GM12892 (cell line): ENCODE results near the gene GOLGA6L7. TPM values are rescaled to one million over a fixed set of nuclear protein-coding genes. Genes with fewer than 3 reads are reported as not detected.
"Not testable (repeated sequence)": the region's sequence is repeated elsewhere in the genome, so short reads cannot be mapped to it uniquely, and the experiment has no call there.

Experiments
- DNase-seq: peaks from one replicate; pipeline ENCODE4 v3.0.0; 2011; ENCODE audit not compliant: insufficient read length
- FAIRE-seq: peaks from 2 replicates; lab custom pipeline; 2011; peaks lifted over from hg19 to GRCh38; lab: Jason Lieb, UNC
- POLR2A ChIP-seq: IDR thresholded peaks from 2 replicates; pipeline ENCODE4 v1.6.1; 2011; ENCODE audit warnings: low read depth, low read length, control low read depth
- POLR2AphosphoS5 ChIP-seq: IDR thresholded peaks from 2 replicates; pipeline ENCODE4 v1.6.1; 2011; ENCODE audit warnings: low read depth, low read length, control low read depth
- TAF1 ChIP-seq: IDR thresholded peaks from 2 replicates; pipeline ENCODE4 v1.6.1; 2011; ENCODE audit warnings: low read depth, mild to moderate bottlenecking, control low read depth, low read length, borderline replicate concordance
- polyA plus RNA-seq: library from polyadenylated mRNA; unstranded; fragments of >200 nt; gene quantifications from one replicate; pipeline ENCODE4 v1.2.1, GENCODE V29; 2012; ENCODE audit warnings: missing spikeins, inconsistent platforms; ENCODE audit not compliant: missing spikeins

Gene GOLGA6L7
- polyA plus RNA-seq: not detected

- not testable (repeated sequence) for DNase-seq, FAIRE-seq
Measured at GRCh38 chr15:28848521-28848920, at the start of gene GOLGA6L7. Gene GOLGA6L7 (minus strand): TSS chr15:28848644. CDS start chr15:28848549, 95 bp downstream.

DNA sequence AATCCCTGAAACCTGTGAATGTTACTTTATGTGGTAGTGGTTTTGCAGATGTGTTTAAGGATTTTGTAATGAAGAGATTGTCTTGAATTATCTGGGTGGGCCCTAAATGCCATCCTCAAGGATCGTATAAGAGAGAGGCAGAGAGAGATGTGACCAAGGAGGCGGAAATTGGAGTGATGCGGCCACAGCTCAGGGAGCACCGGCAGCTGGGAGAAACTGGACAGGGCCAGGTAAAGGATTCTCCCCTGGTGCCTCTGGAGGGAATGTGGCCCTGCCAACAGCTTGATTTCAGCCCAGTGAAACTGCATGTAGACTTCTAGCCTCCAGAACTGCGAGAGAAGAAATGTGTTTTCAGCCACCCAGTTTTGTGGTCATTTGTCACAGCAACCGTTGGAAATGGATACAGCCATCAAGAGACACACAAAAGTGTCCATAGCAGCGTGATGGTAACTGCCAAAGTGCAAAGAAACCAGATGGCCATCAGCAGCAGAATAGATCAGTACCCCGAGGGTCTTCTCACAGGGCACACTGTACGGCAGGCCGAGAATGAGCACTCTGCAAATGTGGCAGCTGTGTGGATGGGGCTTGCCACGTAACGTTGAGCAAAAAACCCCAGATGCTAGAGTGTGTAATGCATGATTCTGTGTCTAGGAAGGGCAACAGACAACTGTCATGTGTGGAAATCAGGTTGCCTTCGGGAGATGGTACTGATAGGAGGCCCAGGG is 49.6 kb upstream of the GOLGA6L7 start:
- no peak for DNase-seq
- FAIRE-seq: no peak
- TF ChIP-seq TAF1 (no peak), POLR2AphosphoS5 (no peak), POLR2A (no peak)

- FAIRE-seq (no peak), DNase-seq (no peak)
- TF ChIP-seq TAF1 (no peak), POLR2A (no peak)
Measured at GRCh38 chr15:28896951-28897350, 48.5 kb upstream of the GOLGA6L7 start.

DNA sequence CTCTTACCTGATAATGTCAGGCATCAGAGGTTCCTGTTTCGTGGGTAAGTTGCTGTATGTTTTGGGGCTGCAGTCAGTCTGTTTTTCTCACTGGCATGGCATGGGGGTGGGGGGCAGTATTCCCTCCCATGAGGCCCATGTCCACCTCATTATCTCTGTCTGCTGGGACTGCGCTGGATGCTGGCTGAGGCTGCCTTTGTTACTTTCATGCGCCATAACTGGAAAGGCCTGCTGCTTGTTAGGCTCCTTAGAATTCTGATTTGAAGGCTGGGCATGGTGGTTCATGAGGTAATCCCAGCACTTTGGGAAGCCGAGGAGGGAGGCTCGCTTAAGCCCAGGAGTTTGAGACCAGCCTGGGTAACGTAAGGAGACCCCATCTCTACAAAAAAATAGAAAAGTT is 47.1 kb upstream of the GOLGA6L7 start:
- no peak for FAIRE-seq
- TF ChIP-seq POLR2AphosphoS5 (no peak), POLR2A (no peak), TAF1 (no peak)
- no peak for DNase-seq

GRCh38 chr15:28895146-28895545 is 46.7 kb upstream of the GOLGA6L7 start:
- FAIRE-seq: no peak
- TF ChIP-seq POLR2AphosphoS5 (no peak), TAF1 (no peak), POLR2A (no peak)
- DNase-seq: no peak

DNA sequence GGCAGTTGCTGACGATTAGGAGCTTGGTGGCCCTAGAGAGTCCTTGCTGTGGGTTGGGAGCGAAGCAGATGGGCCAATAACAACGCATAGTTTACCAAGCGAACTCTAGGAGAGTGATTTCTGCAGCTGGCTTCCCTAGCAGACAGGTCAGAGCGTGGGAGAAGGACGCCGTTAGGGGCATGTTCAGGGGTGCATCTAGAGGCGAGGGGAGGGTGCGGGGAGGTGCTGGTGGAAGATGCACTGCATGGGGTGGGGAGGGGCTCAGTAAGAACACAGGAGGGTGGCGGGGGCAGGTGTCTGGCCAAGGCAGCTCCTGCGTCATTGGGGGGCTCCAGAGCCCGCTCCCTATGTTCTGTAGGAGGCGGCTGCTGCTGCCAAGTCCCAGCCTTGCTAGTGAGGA is 46.2 kb upstream of the GOLGA6L7 start:
- FAIRE-seq (no peak), DNase-seq (no peak)
- no peak for TF ChIP-seq TAF1
- TF ChIP-seq POLR2A: no peak
- no peak for TF ChIP-seq POLR2AphosphoS5

DNA sequence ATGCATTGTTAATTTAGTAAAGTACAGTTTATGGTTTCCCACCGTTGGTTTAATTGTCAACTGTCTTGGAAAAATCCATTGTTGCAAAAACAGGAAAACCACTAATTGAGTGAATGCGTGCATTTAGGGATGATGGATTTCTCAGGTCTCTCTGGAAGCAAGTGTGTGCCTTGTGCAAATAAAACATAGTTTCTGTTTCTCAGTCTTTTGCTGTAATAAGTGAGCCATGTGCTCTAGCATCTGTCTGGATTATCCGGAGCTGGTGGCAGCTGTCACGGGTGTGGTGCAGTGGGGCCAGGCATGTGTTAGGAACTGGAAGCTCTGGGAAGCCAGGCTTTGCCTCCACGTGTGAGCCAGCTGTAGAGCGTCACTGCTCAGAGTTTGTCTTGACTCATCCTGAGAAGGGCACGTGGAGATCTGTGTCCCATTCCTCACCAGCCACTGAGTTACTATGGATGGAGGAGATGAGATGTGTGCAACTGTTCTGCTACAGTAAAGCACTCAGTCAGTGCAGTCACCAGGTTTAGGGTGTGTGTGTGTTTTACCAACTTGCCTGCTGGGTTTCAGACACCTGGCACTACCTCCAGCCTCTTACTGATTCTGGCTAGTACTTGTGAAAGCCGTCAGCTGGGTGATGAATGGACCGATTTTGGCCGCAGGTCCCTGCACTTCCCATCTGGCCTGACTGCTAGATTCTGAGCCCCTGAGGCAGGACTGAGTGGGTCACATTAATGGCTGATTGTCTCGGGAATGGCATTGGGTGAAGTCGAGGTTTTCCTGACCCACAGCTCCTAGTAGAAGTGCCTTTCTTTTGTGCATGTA is 44.6 kb upstream of the GOLGA6L7 start:
- DNase-seq (no peak), FAIRE-seq (no peak)
- TF ChIP-seq POLR2A (no peak), POLR2AphosphoS5 (no peak), TAF1 (no peak)

GRCh38 chr15:28891588-28891987 is 43.1 kb upstream of the GOLGA6L7 start:
- no peak for TF ChIP-seq TAF1
- TF ChIP-seq POLR2AphosphoS5: no peak
- TF ChIP-seq POLR2A: no peak
- FAIRE-seq (no peak), DNase-seq (no peak)

DNA sequence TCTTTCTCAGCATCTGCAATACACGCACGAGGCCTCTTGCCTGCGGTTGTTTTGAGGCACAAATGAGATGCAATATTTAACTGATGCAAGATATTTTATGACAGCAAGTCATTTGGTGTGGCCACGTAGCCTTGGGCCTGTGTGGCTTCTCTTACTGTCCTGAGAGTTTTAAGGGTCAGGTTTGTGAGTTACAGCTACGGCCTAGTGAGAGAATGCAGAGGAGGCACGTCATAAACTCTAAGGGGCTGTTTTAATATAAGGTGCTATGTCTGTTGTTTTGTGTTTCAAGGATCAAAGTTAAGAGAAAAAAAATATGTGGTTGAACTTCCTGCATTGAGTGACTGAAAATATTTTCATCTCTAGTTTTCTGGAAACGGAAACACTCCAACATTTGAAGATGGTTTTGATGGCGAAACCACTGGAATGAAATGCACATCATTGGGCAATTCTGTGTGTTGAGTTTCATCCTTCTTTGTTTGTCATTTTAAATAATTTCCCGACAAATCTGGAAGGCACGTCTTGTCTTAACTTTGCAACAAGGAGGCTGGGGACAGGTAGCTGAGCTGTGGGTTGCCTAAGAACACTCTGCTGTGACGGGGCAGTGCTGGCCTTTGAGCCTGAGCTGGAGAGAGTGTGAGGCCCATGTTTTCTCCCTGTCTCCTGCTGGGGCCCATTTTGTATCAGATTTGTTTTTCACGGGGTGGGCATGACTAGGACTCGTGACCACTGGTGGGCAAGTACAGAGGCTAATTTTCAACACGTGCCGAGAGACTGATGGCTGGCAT is 42.5 kb upstream of the GOLGA6L7 start:
- DNase-seq (no peak), FAIRE-seq (no peak)
- no peak for TF ChIP-seq POLR2AphosphoS5
- TF ChIP-seq POLR2A: no peak
- no peak for TF ChIP-seq TAF1

DNA sequence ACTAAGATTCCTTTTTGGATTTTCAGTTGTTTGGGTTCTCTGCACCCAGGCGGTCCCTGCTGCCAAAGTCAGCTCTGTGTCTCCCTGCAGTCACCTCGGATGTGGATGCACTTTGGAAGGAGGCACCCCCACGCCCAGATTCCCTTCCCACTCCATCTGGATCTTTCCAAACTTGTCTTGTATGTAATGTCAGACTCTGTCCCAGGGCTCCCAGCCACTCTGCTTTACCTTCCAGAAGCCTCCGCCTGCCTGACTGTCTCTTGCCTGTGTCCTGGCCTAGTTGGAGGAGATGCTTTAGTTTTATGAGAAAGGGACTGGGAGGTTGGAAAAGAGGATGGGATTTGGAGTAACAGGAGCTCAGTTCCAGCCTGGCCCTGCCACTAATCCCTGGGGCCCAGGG is 41.8 kb upstream of the GOLGA6L7 start:
- FAIRE-seq, DNase-seq: not testable (repeated sequence)

DNA sequence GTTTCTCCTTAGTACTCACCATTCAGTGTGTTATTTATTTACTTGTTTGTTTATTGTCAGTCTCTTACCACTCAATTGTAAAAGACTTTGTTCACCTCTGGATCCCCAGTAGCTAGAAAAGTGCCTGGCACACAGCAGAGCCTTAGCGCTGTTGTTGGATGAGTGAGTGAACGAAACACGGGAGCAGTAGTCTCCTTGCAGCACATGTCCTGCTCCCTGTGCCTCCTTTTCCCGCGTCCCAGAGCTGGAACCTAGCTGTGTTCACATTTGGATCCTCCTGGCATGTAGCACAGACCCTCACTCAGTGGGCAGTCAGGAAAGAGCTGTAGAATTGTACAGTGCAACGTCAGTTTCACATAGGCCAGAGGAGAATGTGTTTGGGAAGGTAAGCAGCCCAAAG is 41.4 kb upstream of the GOLGA6L7 start:
- not testable (repeated sequence) for DNase-seq, FAIRE-seq

DNA sequence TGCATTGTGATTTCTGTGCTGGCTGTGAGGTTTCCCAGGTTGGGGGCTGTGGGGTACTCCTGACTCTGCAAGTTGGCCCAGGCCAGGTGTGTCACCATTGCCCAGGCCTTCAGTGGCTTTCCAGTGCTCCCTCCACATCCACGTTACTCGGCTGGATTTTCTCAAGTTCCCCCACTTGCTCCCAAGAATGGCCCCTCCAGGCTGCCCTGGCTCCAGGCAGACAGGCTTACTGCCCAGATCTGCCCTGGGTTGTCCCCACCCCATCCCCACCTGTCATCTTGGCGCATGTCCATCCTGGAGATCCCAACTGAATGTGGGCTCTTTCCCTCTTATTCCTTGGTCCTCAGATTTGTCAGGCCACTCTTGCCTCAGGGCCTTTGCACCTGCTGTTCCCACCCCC is 40.9 kb upstream of the GOLGA6L7 start:
- FAIRE-seq: no peak
- TF ChIP-seq POLR2AphosphoS5 (no peak), TAF1 (no peak), POLR2A (no peak)

DNA sequence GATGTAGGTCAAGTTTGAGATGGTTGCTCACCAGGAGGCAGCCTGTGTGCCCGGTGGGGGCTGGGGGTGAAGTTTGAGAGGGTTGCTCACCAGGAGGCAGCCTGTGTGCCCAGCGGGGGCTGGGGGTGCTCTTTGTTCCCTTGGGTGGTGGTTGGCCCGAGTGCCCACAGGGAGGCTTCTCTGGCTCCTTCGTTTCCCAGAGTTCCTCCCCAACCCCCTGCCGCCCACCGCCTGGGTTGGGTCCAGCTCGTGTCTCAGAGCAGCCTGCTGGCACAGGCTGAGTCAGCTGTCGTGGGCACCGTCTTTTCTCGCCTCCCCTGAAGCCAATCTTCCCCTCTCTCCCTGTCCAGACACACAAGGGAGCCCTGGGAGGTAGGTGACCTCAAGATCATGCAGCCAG is 40.5 kb upstream of the GOLGA6L7 start:
- DNase-seq (no peak), FAIRE-seq (no peak)
- TF ChIP-seq TAF1 (no peak), POLR2A (no peak), POLR2AphosphoS5 (no peak)

More for the DNA sequence above, 40.9 kb upstream of the GOLGA6L7 start:
- no peak for DNase-seq
